Gastroesophageal sphincter (tissue), 3 donors: ENCODE results near the gene DOCK4.

ENCODE experiments used
- CTCF ChIP-seq, 4 experiments: fragments of 200-600 bp in 2 of 4; fragments of 450-650 bp in 2 of 4; sonication (generic) in 1 of 4; IDR thresholded peaks; one replicate each; pipeline ENCODE4 v1.5.1; 2017 to 2019; ENCODE audit warnings: antibody characterized with exemption in 4 of 4, mild to moderate bottlenecking in 2 of 4, moderate library complexity in 2 of 4
- POLR2A ChIP-seq, 2 donors: fragments of 450-650 bp; IDR thresholded peaks; one replicate each; pipeline ENCODE4 v1.6.1; 2017; ENCODE audit warnings: antibody characterized with exemption in 2 of 2, mild to moderate bottlenecking in 2 of 2, moderate library complexity in 1 of 2

DNA sequence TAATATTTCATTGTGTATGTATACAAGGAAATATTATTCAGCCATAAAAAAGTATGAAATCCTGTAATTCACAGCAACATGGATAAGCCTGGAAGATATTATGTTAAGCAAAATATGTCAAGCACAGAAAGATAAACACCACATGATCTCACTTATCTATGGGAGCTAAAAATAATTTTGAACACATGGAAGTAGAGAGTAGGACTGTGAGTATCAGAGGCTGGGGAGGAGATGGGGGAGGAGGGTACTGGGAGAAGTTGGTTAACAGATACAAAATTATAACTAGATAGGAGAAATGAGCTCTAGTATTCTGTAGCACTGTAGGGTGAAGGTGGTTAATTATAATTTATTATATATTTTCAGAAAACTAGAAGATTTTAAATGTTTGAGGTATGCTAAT is 132.7 kb downstream of the DOCK4 start:
- TF ChIP-seq CTCF (IDR thresholded peaks at IDR 0.05) (no peak), POLR2A (IDR thresholded peaks at IDR 0.05) (no peak)
